ENCODE data around the gene SOCS2.

DNA sequence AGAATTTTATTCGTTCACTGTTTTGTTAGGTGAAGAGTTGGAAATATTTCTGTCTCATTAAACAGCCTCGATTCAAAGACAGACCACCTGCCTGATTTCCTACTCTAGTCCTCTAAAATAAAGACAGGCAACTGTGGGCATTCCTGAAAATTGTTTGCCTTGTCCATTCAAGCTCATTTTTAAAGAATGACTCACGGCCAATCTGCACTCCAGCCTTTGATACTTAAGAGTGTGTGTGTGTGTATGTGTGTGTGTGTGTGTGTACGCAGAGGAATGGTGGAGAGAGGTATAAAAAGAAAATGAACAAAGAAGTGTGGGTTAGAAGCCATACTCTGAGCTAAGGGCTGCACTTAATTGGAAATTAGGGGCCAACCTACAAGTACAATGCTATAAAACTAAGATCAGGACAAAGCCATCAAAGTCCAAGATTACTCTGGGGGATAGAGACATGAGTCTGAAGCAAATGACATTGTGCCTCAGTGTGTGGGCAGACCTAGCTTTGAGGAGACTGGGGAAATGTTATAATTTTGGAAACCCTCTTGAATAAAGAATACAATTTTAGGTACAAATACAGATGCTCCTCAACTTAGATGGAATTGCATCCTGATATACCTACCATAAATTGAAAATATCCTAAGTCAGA is 45.6 kb upstream of the SOCS2 start:
- TF ChIP-seq RARB (CRISPR knock-in tag; IDR thresholded peaks at IDR 0.05), result no peak
- TF ChIP-seq, protein P1, sequence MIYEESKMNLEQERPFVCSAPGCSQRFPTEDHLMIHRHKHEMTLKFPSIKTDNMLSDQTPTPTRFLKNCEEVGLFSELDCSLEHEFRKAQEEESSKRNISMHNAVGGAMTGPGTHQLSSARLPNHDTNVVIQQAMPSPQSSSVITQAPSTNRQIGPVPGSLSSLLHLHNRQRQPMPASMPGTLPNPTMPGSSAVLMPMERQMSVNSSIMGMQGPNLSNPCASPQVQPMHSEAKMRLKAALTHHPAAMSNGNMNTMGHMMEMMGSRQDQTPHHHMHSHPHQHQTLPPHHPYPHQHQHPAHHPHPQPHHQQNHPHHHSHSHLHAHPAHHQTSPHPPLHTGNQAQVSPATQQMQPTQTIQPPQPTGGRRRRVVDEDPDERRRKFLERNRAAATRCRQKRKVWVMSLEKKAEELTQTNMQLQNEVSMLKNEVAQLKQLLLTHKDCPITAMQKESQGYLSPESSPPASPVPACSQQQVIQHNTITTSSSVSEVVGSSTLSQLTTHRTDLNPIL (CRISPR knock-in tag; IDR thresholded peaks at IDR 0.05; ENCODE audit: low read depth), result no peak
- TF ChIP-seq OSR1 (CRISPR knock-in tag; IDR thresholded peaks at IDR 0.05), result no peak
- no peak for TF ChIP-seq ZFP3 (CRISPR knock-in tag; IDR thresholded peaks at IDR 0.05)
- no peak for TF ChIP-seq ARNTL (CRISPR knock-in tag; IDR thresholded peaks at IDR 0.05; ENCODE audit: borderline replicate concordance, low read depth)
- TF ChIP-seq, protein P2, sequence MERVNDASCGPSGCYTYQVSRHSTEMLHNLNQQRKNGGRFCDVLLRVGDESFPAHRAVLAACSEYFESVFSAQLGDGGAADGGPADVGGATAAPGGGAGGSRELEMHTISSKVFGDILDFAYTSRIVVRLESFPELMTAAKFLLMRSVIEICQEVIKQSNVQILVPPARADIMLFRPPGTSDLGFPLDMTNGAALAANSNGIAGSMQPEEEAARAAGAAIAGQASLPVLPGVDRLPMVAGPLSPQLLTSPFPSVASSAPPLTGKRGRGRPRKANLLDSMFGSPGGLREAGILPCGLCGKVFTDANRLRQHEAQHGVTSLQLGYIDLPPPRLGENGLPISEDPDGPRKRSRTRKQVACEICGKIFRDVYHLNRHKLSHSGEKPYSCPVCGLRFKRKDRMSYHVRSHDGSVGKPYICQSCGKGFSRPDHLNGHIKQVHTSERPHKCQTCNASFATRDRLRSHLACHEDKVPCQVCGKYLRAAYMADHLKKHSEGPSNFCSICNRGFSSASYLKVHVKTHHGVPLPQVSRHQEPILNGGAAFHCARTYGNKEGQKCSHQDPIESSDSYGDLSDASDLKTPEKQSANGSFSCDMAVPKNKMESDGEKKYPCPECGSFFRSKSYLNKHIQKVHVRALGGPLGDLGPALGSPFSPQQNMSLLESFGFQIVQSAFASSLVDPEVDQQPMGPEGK (CRISPR knock-in tag; IDR thresholded peaks at IDR 0.05; ENCODE audit: borderline replicate concordance), result no peak
- TF ChIP-seq, protein P3, sequence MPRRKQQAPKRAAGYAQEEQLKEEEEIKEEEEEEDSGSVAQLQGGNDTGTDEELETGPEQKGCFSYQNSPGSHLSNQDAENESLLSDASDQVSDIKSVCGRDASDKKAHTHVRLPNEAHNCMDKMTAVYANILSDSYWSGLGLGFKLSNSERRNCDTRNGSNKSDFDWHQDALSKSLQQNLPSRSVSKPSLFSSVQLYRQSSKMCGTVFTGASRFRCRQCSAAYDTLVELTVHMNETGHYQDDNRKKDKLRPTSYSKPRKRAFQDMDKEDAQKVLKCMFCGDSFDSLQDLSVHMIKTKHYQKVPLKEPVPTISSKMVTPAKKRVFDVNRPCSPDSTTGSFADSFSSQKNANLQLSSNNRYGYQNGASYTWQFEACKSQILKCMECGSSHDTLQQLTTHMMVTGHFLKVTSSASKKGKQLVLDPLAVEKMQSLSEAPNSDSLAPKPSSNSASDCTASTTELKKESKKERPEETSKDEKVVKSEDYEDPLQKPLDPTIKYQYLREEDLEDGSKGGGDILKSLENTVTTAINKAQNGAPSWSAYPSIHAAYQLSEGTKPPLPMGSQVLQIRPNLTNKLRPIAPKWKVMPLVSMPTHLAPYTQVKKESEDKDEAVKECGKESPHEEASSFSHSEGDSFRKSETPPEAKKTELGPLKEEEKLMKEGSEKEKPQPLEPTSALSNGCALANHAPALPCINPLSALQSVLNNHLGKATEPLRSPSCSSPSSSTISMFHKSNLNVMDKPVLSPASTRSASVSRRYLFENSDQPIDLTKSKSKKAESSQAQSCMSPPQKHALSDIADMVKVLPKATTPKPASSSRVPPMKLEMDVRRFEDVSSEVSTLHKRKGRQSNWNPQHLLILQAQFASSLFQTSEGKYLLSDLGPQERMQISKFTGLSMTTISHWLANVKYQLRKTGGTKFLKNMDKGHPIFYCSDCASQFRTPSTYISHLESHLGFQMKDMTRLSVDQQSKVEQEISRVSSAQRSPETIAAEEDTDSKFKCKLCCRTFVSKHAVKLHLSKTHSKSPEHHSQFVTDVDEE (CRISPR knock-in tag; IDR thresholded peaks at IDR 0.05), result no peak
- TF ChIP-seq ZNF565 (CRISPR knock-in tag; conservative IDR thresholded peaks at IDR 0.05; ENCODE audit: low read depth), result no peak
- no peak for TF ChIP-seq GLIS3 (CRISPR knock-in tag; IDR thresholded peaks at IDR 0.05)
- no peak for TF ChIP-seq ZNF8 (CRISPR knock-in tag; IDR thresholded peaks at IDR 0.05)
- TF ChIP-seq ESRRG (CRISPR knock-in tag; IDR thresholded peaks at IDR 0.05), result no peak
- no peak for TF ChIP-seq SNAI2 (CRISPR knock-in tag; IDR thresholded peaks at IDR 0.05)
- no peak for TF ChIP-seq ZNF70 (CRISPR knock-in tag; IDR thresholded peaks at IDR 0.05)
- TF ChIP-seq CSDC2 (CRISPR knock-in tag; IDR thresholded peaks at IDR 0.05), result no peak
